HL-60/S4 (cell line): ENCODE results near the gene TOB2.

Experiments
- in situ Hi-C: fragments of 300-500 bp; cut with MboI; formaldehyde crosslinking; loops from 2 replicates; pipeline ENCODE4 v1.14.3; 2022; ENCODE audit warnings: low sequenced_read_pairs

TOB2 gene

GRCh38 chr22:41429951-41430332, 16.7 kb downstream of the TOB2 start:
- in situ Hi-C loops = no loop called here

GRCh38 chr22:41429232-41429950, 17.2 kb downstream of the TOB2 start:
- in situ Hi-C loops = no loop called here

- in situ Hi-C loops = no loop called here
Observed at GRCh38 chr22:41425660-41426365, 20.8 kb downstream of the TOB2 start.

GRCh38 chr22:41418717-41419116, 27.9 kb downstream of the TOB2 start:
- in situ Hi-C loops = no loop called here

- in situ Hi-C loops = no loop called here
Observed at GRCh38 chr22:41417622-41418390, 28.8 kb downstream of the TOB2 start.

- in situ Hi-C loops = no loop called here
Observed at GRCh38 chr22:41415554-41415953, 31.0 kb downstream of the TOB2 start.

GRCh38 chr22:41411021-41411851, 35.4 kb downstream of the TOB2 start:
- in situ Hi-C loops = no loop called here

GRCh38 chr22:41410311-41410751, 36.3 kb downstream of the TOB2 start:
- in situ Hi-C loops = no loop called here

- in situ Hi-C loops = loop anchor here (10.0 kb wide), 1 partner anchor 186 kb away; no protein-coding TSS in a partner anchor
Observed at GRCh38 chr22:41408665-41409064, 37.9 kb downstream of the TOB2 start.

- in situ Hi-C loops = loop anchor here (10.0 kb wide), 1 partner anchor 187 kb away; no protein-coding TSS in a partner anchor
Observed at GRCh38 chr22:41407433-41407832, 39.2 kb downstream of the TOB2 start.

GRCh38 chr22:41406410-41406809, 40.2 kb downstream of the TOB2 start:
- in situ Hi-C loops = loop anchor here (10.0 kb wide), 1 partner anchor 188 kb away; no protein-coding TSS in a partner anchor

GRCh38 chr22:41405588-41405987, 41.0 kb downstream of the TOB2 start:
- in situ Hi-C loops = loop anchor here (10.0 kb wide), 1 partner anchor 189 kb away; no protein-coding TSS in a partner anchor

- in situ Hi-C loops = loop anchor here (5.0 to 10.0 kb wide), 2 partner anchors 119 to 191 kb away; no protein-coding TSS in a partner anchor
Observed at GRCh38 chr22:41403532-41404318, 42.9 kb downstream of the TOB2 start.

- in situ Hi-C loops = loop anchor here (5.0 to 10.0 kb wide), 2 partner anchors 119 to 192 kb away; no protein-coding TSS in a partner anchor
Observed at GRCh38 chr22:41402851-41403250, 43.8 kb downstream of the TOB2 start.

- in situ Hi-C loops = loop anchor here (5.0 to 10.0 kb wide), 2 partner anchors 120 to 193 kb away; no protein-coding TSS in a partner anchor
Observed at GRCh38 chr22:41401781-41402648, 44.6 kb downstream of the TOB2 start.

- in situ Hi-C loops = no loop called here
Observed at GRCh38 chr22:41398921-41399320, 47.7 kb downstream of the TOB2 start.

GRCh38 chr22:41397143-41397811, 49.3 kb downstream of the TOB2 start:
- in situ Hi-C loops = no loop called here
